GM12878 (cell line): ENCODE results near the gene TARBP2. TPM values are rescaled to one million over a fixed set of nuclear protein-coding genes. Genes with fewer than 3 reads are reported as not detected.

Source experiments
- ATAC-seq: fragments of 200-7000 bp; cut with Tn5 transposase; 3 replicates; pipeline ENCODE4 v1.9.1; 2020; ENCODE audit warnings: mild to moderate bottlenecking, moderate library complexity
- BruUV-seq: library from RNA; stranded (reverse); fragments of 400-500 nt; replicated peaks from 2 replicates; lab custom pipeline; 2021; lab: Mats Ljungman, UMichigan
- CTCF ChIA-PET: fragments of 300-600 bp; sonication (Branson Sonifier 250); formaldehyde crosslinking; extraction: SDS; loops from one replicate; lab custom pipeline; 2021; ENCODE audit warnings: inconsistent platforms; lab: Yijun Ruan, JAX
- POLR2A ChIA-PET: fragments of 350-600 bp; formaldehyde crosslinking; extraction: SDS; loops from one replicate; lab custom pipeline; 2021; ENCODE audit warnings: inconsistent platforms; lab: Charles Lee
- RAD21 ChIA-PET: fragments of 300-600 bp; sonication (Branson Sonifier 250); formaldehyde crosslinking; loops from one replicate; lab custom pipeline; 2023; ENCODE audit warnings: antibody characterized with exemption; ENCODE audit not compliant: unreplicated experiment; lab: Charles Lee
- SMC1A ChIA-PET: fragments of 300-600 bp; sonication (Branson Sonifier 250); formaldehyde crosslinking; loops from one replicate; lab custom pipeline; 2023; ENCODE audit not compliant: unreplicated experiment, uncharacterized antibody; lab: Charles Lee
- DNase-seq: peaks from one replicate; pipeline ENCODE4 v3.0.0-alpha.2; 2011; ENCODE audit warnings: low read depth, low spot score
- FAIRE-seq: peaks from 3 replicates; lab custom pipeline; 2011; peaks lifted over from hg19 to GRCh38; lab: Jason Lieb, UNC
- H2AFZ ChIP-seq: 2 replicates; pipeline ENCODE4 v1.6.0; 2011; ENCODE audit warnings: low read depth, low read length, control low read depth; ENCODE audit not compliant: control insufficient read depth
- H3K27ac ChIP-seq: 2 replicates; pipeline ENCODE4 v1.5.1; 2011; ENCODE audit warnings: control low read depth; ENCODE audit not compliant: control insufficient read depth, insufficient read depth
- H3K27me3 ChIP-seq, 2 experiments: replicated peaks in 1 of 2; 2 replicates each; pipeline versions ENCODE4 v1.6.0 to v1.6.1; 2011; ENCODE audit warnings: low read length in 1 of 2; ENCODE audit not compliant: control insufficient read depth in 2 of 2, insufficient read depth in 2 of 2
- H3K36me3 ChIP-seq, 2 experiments: 2 replicates each; pipeline ENCODE4 v1.5.1; 2011; ENCODE audit warnings: low read length in 1 of 2; ENCODE audit not compliant: control insufficient read depth in 2 of 2, insufficient read depth in 2 of 2
- H3K4me1 ChIP-seq: 2 replicates; pipeline ENCODE4 v1.6.1; 2011; ENCODE audit warnings: mild to moderate bottlenecking, low read length, moderate library complexity, mixed read lengths; ENCODE audit not compliant: control insufficient read depth, insufficient read depth
- H3K4me2 ChIP-seq: 2 replicates; pipeline ENCODE4 v1.6.0; 2011; ENCODE audit warnings: control low read depth; ENCODE audit not compliant: control insufficient read depth, insufficient read depth
- H3K4me3 ChIP-seq: fragments of 200-600 bp; sonication (generic); 2 replicates; pipeline ENCODE4 v1.5.1; 2016
- H3K79me2 ChIP-seq: 2 replicates; pipeline ENCODE4 v1.6.0; 2011; ENCODE audit warnings: low read length; ENCODE audit not compliant: control insufficient read depth, insufficient read depth
- H3K9ac ChIP-seq: 2 replicates; pipeline ENCODE4 v1.8.0; 2011; ENCODE audit warnings: low read length, control low read depth, mixed read lengths; ENCODE audit not compliant: control insufficient read depth, insufficient read depth
- H3K9me3 ChIP-seq: replicated peaks from 3 replicates; pipeline ENCODE4 v1.5.1; 2011; ENCODE audit warnings: mild to moderate bottlenecking, low read length; ENCODE audit not compliant: control insufficient read depth, insufficient read depth
- H4K20me1 ChIP-seq: 2 replicates; pipeline ENCODE4 v1.6.0; 2011; ENCODE audit not compliant: control insufficient read depth, insufficient read depth
- ATF2 ChIP-seq: IDR thresholded peaks from 2 replicates; pipeline ENCODE4 v1.6.1; 2012; ENCODE audit warnings: low read length, inconsistent platforms
- BCL11A ChIP-seq: IDR thresholded peaks from 2 replicates; pipeline ENCODE4 v1.6.1; 2011; ENCODE audit warnings: low read depth, low read length
- BCL3 ChIP-seq: IDR thresholded peaks from 2 replicates; pipeline ENCODE4 v1.6.1; 2011; ENCODE audit warnings: borderline replicate concordance, low read depth, mild to moderate bottlenecking, moderate library complexity, low read length; ENCODE audit not compliant: insufficient read depth, poor library complexity, severe bottlenecking
- GABPA ChIP-seq: IDR thresholded peaks from 2 replicates; pipeline ENCODE4 v1.6.1; 2014; ENCODE audit warnings: antibody characterized with exemption, low read depth, mild to moderate bottlenecking, inconsistent platforms
- IKZF1 ChIP-seq: fragments of 450-650 bp; conservative IDR thresholded peaks from 2 replicates; pipeline ENCODE4 v1.6.1; 2017; ENCODE audit warnings: antibody characterized with exemption, mild to moderate bottlenecking
- KDM1A ChIP-seq: fragments of 200-600 bp; sonication (generic); IDR thresholded peaks from 2 replicates; pipeline ENCODE4 v1.6.1; 2016; ENCODE audit warnings: borderline replicate concordance
- NFYA ChIP-seq: IDR thresholded peaks from 2 replicates; pipeline ENCODE4 v1.6.1; 2011; ENCODE audit warnings: low read depth, mild to moderate bottlenecking, low read length, improper control_type of control experiment, borderline replicate concordance
- SREBF2 ChIP-seq: IDR thresholded peaks from 2 replicates; pipeline ENCODE4 v1.6.1; 2012; ENCODE audit warnings: mild to moderate bottlenecking, low read length
- WGBS: methylation state at CpG from one replicate; pipeline ENCODE4 v1.1.6; 2016; ENCODE audit warnings: low lambda C conversion rate; ENCODE audit not compliant: insufficient replicate concordance, insufficient coverage; ENCODE audit errors: missing lambda C conversion rate; 5-methylcytosine and 5-hydroxymethylcytosine counted together
- in situ Hi-C: fragments of 300-500 bp; cut with MboI; formaldehyde crosslinking; loops from 9 replicates; pipeline ENCODE4 v1.14.3; 2018; ENCODE audit warnings: mixed read lengths
- intact Hi-C: fragments of 100-400 bp; cut with micrococcal nuclease; formaldehyde crosslinking; loops from one replicate; pipeline ENCODE4 v1.14.2; 2022; ENCODE audit not compliant: unreplicated experiment
- polyA plus RNA-seq, 11 experiments: library from polyadenylated mRNA; depleted of rRNA in 4 of 11; unstranded in 6 of 11; stranded (reverse) in 5 of 11; fragments of >200 nt; fragmentation: Nextera tagmentation in 4 of 11; fragmentation: Illumina TruSeq in 1 of 11; extraction: Ambion mirVana in 4 of 11; extraction: Trizol in 1 of 11; gene quantifications; 1 replicate in 1 of 11; 2 replicates in 10 of 11; pipeline versions ENCODE4 v1.2.1 to v1.2.3, GENCODE V29; 2011 to 2016; ENCODE audit warnings: inconsistent platforms in 2 of 11, missing spikeins in 2 of 11, low read depth in 1 of 11
- total RNA-seq, 4 experiments: library from RNA; depleted of rRNA in 3 of 4; stranded (reverse); fragments of >200 nt in 3 of 4; fragmentation: Illumina TruSeq in 1 of 4; extraction: Trizol in 1 of 4; gene quantifications; 2 replicates each; pipeline versions ENCODE4 v1.2.1 to v1.2.3, GENCODE V29; 2013 to 2021

TARBP2 gene
- total and polyA plus RNA-seq, 10 of the 15 experiments (the other 5 are each of a cell fraction or from before 2014, with no cell fraction given), result 5.5 to 60.1 (median 36.8) TPM

GRCh38 chr12:53463802-53464560 lies 37.1 kb upstream of the TARBP2 start:
- WGBS, result 20% methylated on average over 5 of the region's 5 CpGs
- in situ Hi-C loops, result no loop called here
- POLR2A ChIA-PET, result interaction anchor here (0.6 kb wide), 4 partner anchors 12 to 18 kb away, joined by 3 read pairs; no protein-coding TSS in a partner anchor
- peaks cover 35% of the 10 kb centered on the region for H3K79me2 ChIP-seq
- FAIRE-seq (no peak), ATAC-seq (0 out of 3 replicates have a peak, but pooled peaks have one; percentile 7), DNase-seq (no peak)
- H3K4me3 ChIP-seq, result no peak overlapping the region
- RAD21 ChIA-PET, result no interaction called here
- no TSS peak for BruUV-seq
- H2AFZ ChIP-seq, result no peak overlapping the region
- peaks cover 39 to 80% of the 10 kb centered on the region in 2 experiments for H3K36me3 ChIP-seq
- CTCF ChIA-PET, result interaction anchor here (2.3 kb wide), 1 partner anchor 13 kb away, joined by 8 read pairs; no protein-coding TSS in a partner anchor
- no peak overlapping the region for H3K27ac ChIP-seq
- peaks cover 4% of the 10 kb centered on the region for H3K4me1 ChIP-seq
- peaks cover 17% of the 10 kb centered on the region for H4K20me1 ChIP-seq
- SMC1A ChIA-PET, result interaction anchor here (1.4 kb wide), 1 partner anchor 15 kb away, joined by 3 read pairs; no protein-coding TSS in a partner anchor
- H3K27me3 ChIP-seq, result no peaks in the 10 kb centered on the region
- intact Hi-C loops, result no loop called here
- no peaks in the 10 kb centered on the region for H3K9me3 ChIP-seq
- no peak overlapping the region for H3K4me2 ChIP-seq
- H3K9ac ChIP-seq, result no peak overlapping the region
- TF ChIP-seq IKZF1 (no peak), BCL3 (no peak), SREBF2 (no peak), BCL11A (no peak), ATF2 (no peak), KDM1A (no peak), NFYA (no peak), GABPA (no peak)
